Astrocyte (in vitro differentiated cells and primary cell): ENCODE data around the gene TBPL2. TPM values are rescaled to one million over a fixed set of nuclear protein-coding genes. Genes with fewer than 3 reads are reported as not detected.

Source experiments
- DNase-seq: peaks from one replicate; pipeline ENCODE4 v3.0.0-alpha.2; 2010; ENCODE audit warnings: low read depth
- FAIRE-seq: peaks from 2 replicates; lab custom pipeline; 2011; peaks lifted over from hg19 to GRCh38; lab: Jason Lieb, UNC
- H2AFZ ChIP-seq: 2 replicates; pipeline ENCODE4 v1.6.0; 2012; ENCODE audit warnings: low read depth, low read length, inconsistent platforms
- H3K27ac ChIP-seq: 2 replicates; pipeline ENCODE4 v1.5.1; 2011; ENCODE audit warnings: low read depth, low read length, inconsistent platforms
- H3K27me3 ChIP-seq: 2 replicates; pipeline ENCODE4 v1.6.0; 2011; ENCODE audit warnings: low read length, inconsistent platforms; ENCODE audit not compliant: insufficient read depth
- H3K36me3 ChIP-seq: 2 replicates; pipeline ENCODE4 v1.5.1; 2011; ENCODE audit warnings: low read length, inconsistent platforms; ENCODE audit not compliant: insufficient read depth
- H3K4me1 ChIP-seq: 2 replicates; pipeline ENCODE4 v1.5.1; 2011; ENCODE audit warnings: low read length, inconsistent platforms; ENCODE audit not compliant: insufficient read depth
- H3K4me2 ChIP-seq: 2 replicates; pipeline ENCODE4 v1.6.0; 2012; ENCODE audit warnings: low read length, inconsistent platforms
- H3K4me3 ChIP-seq: 2 replicates; pipeline ENCODE4 v1.5.1; 2011; ENCODE audit warnings: low read depth, mild to moderate bottlenecking, low read length, inconsistent platforms; ENCODE audit not compliant: insufficient read depth
- H3K79me2 ChIP-seq: 2 replicates; pipeline ENCODE4 v1.6.0; 2012; ENCODE audit warnings: mild to moderate bottlenecking, low read length, inconsistent platforms; ENCODE audit not compliant: insufficient read depth
- H3K9ac ChIP-seq: 2 replicates; pipeline ENCODE4 v1.6.0; 2012; ENCODE audit warnings: mild to moderate bottlenecking, low read length, inconsistent platforms
- H3K9me3 ChIP-seq: 2 replicates; pipeline ENCODE4 v1.5.1; 2012; ENCODE audit warnings: low read depth, mild to moderate bottlenecking, low read length, inconsistent platforms; ENCODE audit not compliant: insufficient read depth
- H4K20me1 ChIP-seq: 2 replicates; pipeline ENCODE4 v1.6.0; 2012; ENCODE audit warnings: low read length, inconsistent platforms; ENCODE audit not compliant: insufficient read depth
- H3K27ac Mint-ChIP-seq: one replicate; pipeline ENCODE4 v1.8.0; 2021; ENCODE audit warnings: mild to moderate bottlenecking, mixed read lengths; ENCODE audit not compliant: unreplicated experiment
- H3K27me3 Mint-ChIP-seq: one replicate; pipeline ENCODE4 v1.8.0; 2021; ENCODE audit warnings: low read depth, mixed read lengths; ENCODE audit not compliant: unreplicated experiment
- H3K36me3 Mint-ChIP-seq: one replicate; pipeline ENCODE4 v1.8.0; 2021; ENCODE audit warnings: low read depth, mixed read lengths; ENCODE audit not compliant: unreplicated experiment
- H3K4me1 Mint-ChIP-seq: one replicate; pipeline ENCODE4 v1.8.0; 2021; ENCODE audit warnings: low read depth, mixed read lengths; ENCODE audit not compliant: unreplicated experiment
- H3K4me3 Mint-ChIP-seq: one replicate; pipeline ENCODE4 v1.8.0; 2021; ENCODE audit warnings: mild to moderate bottlenecking, moderate library complexity, mixed read lengths; ENCODE audit not compliant: unreplicated experiment
- H3K9me3 Mint-ChIP-seq: one replicate; pipeline ENCODE4 v1.8.0; 2021; ENCODE audit warnings: mild to moderate bottlenecking, mixed read lengths; ENCODE audit not compliant: unreplicated experiment
- EZH2 ChIP-seq: IDR thresholded peaks from 2 replicates; pipeline ENCODE4 v1.6.1; 2012; ENCODE audit warnings: mild to moderate bottlenecking, low read length, inconsistent platforms; ENCODE audit not compliant: insufficient read depth
- total RNA-seq: library from RNA; stranded (reverse); gene quantifications from 2 replicates; pipeline ENCODE4 v1.2.1, GENCODE V29; 2021
- TF ChIP-seq, protein P1 (sequence below): IDR thresholded peaks from 2 replicates; pipeline ENCODE4 v1.5.1; 2011; ENCODE audit warnings: low read depth, mild to moderate bottlenecking, inconsistent platforms, low read length, moderate library complexity; ENCODE audit not compliant: insufficient read depth

The TBPL2 gene
- total RNA-seq, 1 donor from 2014 or later, result not detected

- H3K9me3 Mint-ChIP-seq, result no peaks in the 10 kb centered on the region
- Histone ChIP-seq H4K20me1 (no peaks in the 10 kb centered on the region), H3K4me1 (no peaks in the 10 kb centered on the region), H3K9me3 (no peaks in the 10 kb centered on the region), H3K9ac (no peak overlapping the region), H3K36me3 (no peaks in the 10 kb centered on the region), H3K27me3 (no peaks in the 10 kb centered on the region), H3K4me2 (no peak overlapping the region), H3K27ac (no peak overlapping the region), H2AFZ (no peak overlapping the region), H3K79me2 (no peaks in the 10 kb centered on the region), H3K4me3 (no peak overlapping the region)
- FAIRE-seq (no peak), DNase-seq (no peak)
- no peak overlapping the region for H3K4me3 Mint-ChIP-seq
- no peaks in the 10 kb centered on the region for H3K36me3 Mint-ChIP-seq
- TF ChIP-seq EZH2, result no peak
- TF ChIP-seq, protein P1, sequence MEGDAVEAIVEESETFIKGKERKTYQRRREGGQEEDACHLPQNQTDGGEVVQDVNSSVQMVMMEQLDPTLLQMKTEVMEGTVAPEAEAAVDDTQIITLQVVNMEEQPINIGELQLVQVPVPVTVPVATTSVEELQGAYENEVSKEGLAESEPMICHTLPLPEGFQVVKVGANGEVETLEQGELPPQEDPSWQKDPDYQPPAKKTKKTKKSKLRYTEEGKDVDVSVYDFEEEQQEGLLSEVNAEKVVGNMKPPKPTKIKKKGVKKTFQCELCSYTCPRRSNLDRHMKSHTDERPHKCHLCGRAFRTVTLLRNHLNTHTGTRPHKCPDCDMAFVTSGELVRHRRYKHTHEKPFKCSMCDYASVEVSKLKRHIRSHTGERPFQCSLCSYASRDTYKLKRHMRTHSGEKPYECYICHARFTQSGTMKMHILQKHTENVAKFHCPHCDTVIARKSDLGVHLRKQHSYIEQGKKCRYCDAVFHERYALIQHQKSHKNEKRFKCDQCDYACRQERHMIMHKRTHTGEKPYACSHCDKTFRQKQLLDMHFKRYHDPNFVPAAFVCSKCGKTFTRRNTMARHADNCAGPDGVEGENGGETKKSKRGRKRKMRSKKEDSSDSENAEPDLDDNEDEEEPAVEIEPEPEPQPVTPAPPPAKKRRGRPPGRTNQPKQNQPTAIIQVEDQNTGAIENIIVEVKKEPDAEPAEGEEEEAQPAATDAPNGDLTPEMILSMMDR, result peak; percentile 47
- H3K4me1 Mint-ChIP-seq, result peaks cover 3% of the 10 kb centered on the region
- no peak overlapping the region for H3K27ac Mint-ChIP-seq
- peaks cover 4% of the 10 kb centered on the region for H3K27me3 Mint-ChIP-seq
Measured at GRCh38 chr14:55416866-55417265, 23.6 kb downstream of the TBPL2 start.

DNA sequence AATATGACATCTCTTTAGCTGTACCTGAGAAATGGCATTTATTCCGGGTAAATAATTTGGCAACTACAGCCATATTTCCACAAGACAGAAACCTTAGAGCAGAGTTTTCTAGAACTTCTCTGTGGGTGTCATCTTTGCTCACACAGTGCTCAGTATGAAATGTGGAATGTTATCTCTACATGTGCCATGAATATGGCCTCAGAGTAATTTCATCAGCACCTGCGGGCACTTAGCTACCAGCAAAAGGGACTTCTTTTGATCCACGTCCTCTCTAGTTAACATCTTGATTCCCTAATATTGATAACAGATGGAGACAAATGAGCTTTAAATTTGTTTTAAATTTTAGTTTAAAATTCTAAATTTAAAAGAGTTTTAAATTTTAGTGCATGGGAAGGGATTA is 25.9 kb downstream of the TBPL2 start:
- no peak overlapping the region for H3K4me3 ChIP-seq
- no peaks in the 10 kb centered on the region for H3K36me3 ChIP-seq
- Mint-ChIP-seq H3K36me3 (no peaks in the 10 kb centered on the region), H3K27me3 (peaks cover 4% of the 10 kb centered on the region), H3K9me3 (no peaks in the 10 kb centered on the region), H3K4me1 (peaks cover 10% of the 10 kb centered on the region), H3K27ac (no peak overlapping the region), H3K4me3 (no peak overlapping the region)
- peaks cover 7% of the 10 kb centered on the region for H3K4me1 ChIP-seq
- no peaks in the 10 kb centered on the region for H4K20me1 ChIP-seq
- no peaks in the 10 kb centered on the region for H3K9me3 ChIP-seq
- peaks cover 20% of the 10 kb centered on the region for H3K79me2 ChIP-seq
- no peak overlapping the region for H2AFZ ChIP-seq
- no peak overlapping the region for H3K4me2 ChIP-seq
- FAIRE-seq (no peak), DNase-seq (no peak)
- H3K27ac ChIP-seq, result no peak overlapping the region
- TF ChIP-seq, protein P1, result no peak
- no peak for TF ChIP-seq EZH2
- no peaks in the 10 kb centered on the region for H3K27me3 ChIP-seq
- H3K9ac ChIP-seq, result no peak overlapping the region

DNA sequence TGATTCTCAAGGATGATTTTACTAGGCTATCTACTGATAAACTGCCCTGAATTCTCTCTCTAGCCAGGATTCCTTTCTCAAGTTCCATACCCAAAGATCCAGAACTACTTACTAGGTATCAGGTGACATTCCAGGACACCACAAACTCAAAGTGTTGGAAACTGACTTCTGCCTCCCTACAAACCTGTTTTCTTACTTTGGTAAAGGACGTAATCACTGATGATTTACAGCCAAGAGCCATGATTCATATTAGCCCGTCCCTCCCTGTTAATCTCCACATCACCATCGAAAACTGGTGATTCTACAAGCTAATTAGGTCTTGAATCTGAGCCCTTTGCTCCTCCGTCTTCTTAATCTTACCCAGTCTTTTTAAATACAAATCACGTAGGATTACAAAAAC is 27.7 kb downstream of the TBPL2 start:
- H3K36me3 ChIP-seq, result no peaks in the 10 kb centered on the region
- H3K79me2 ChIP-seq, result peaks cover 37% of the 10 kb centered on the region
- H3K9ac ChIP-seq, result no peak overlapping the region
- no peak overlapping the region for H3K27ac ChIP-seq
- H3K9me3 Mint-ChIP-seq, result no peaks in the 10 kb centered on the region
- H3K4me2 ChIP-seq, result peak overlapping the region; percentile 83
- no peaks in the 10 kb centered on the region for H3K27me3 ChIP-seq
- no peaks in the 10 kb centered on the region for H3K9me3 ChIP-seq
- peaks cover 1% of the 10 kb centered on the region for H3K36me3 Mint-ChIP-seq
- H3K4me1 ChIP-seq, result peaks cover 7% of the 10 kb centered on the region
- peaks cover 16% of the 10 kb centered on the region for H3K4me1 Mint-ChIP-seq
- DNase-seq (peak; percentile 29), FAIRE-seq (no peak)
- no peaks in the 10 kb centered on the region for H4K20me1 ChIP-seq
- H2AFZ ChIP-seq, result peak overlapping the region; percentile 99
- no peak overlapping the region for H3K4me3 ChIP-seq
- TF ChIP-seq, protein P1, result no peak
- TF ChIP-seq EZH2, result no peak
- no peak overlapping the region for H3K27ac Mint-ChIP-seq
- peaks cover 4% of the 10 kb centered on the region for H3K27me3 Mint-ChIP-seq
- peak overlapping the region; percentile 93 for H3K4me3 Mint-ChIP-seq
